Measurements from ENCODE around the gene PPP2R5D.

DNA sequence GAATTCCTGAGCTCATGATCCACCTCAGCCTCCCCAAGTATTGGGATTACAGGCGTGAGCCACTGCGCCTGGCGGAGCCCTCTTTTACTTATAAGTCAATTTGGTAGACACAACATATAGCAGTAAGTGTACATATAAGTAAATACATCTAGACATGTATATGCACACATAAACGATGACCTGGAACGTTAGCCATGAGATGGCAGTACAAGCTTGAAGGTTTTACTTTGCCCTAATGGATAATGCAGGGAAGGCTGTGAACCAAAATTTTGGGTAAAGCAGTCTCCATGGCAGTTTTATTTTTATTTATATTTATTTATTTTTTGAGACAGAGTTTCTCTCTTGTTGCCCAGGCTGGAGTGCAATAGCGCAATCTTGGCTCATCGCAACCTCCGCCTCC, 26.2 kb upstream of the PPP2R5D start:
- TF ChIP-seq, protein P1, sequence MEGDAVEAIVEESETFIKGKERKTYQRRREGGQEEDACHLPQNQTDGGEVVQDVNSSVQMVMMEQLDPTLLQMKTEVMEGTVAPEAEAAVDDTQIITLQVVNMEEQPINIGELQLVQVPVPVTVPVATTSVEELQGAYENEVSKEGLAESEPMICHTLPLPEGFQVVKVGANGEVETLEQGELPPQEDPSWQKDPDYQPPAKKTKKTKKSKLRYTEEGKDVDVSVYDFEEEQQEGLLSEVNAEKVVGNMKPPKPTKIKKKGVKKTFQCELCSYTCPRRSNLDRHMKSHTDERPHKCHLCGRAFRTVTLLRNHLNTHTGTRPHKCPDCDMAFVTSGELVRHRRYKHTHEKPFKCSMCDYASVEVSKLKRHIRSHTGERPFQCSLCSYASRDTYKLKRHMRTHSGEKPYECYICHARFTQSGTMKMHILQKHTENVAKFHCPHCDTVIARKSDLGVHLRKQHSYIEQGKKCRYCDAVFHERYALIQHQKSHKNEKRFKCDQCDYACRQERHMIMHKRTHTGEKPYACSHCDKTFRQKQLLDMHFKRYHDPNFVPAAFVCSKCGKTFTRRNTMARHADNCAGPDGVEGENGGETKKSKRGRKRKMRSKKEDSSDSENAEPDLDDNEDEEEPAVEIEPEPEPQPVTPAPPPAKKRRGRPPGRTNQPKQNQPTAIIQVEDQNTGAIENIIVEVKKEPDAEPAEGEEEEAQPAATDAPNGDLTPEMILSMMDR (conservative IDR thresholded peaks at IDR 0.05): no peak
- no peak for TF ChIP-seq ZFX (IDR thresholded peaks at IDR 0.05)
